HG03159 (cell line): Measurements from ENCODE around the gene DHCR7.
A peak's percentile ranks its signal among the peaks of the same experiment; 100 is the strongest.

Experiments
- ATAC-seq: cut with Tn5 transposase; IDR thresholded peaks from one replicate; pipeline ENCODE4 v1.9.1; 2021; ENCODE audit warnings: mild to moderate bottlenecking, moderate library complexity; ENCODE audit not compliant: unreplicated experiment

The DHCR7 gene

DNA sequence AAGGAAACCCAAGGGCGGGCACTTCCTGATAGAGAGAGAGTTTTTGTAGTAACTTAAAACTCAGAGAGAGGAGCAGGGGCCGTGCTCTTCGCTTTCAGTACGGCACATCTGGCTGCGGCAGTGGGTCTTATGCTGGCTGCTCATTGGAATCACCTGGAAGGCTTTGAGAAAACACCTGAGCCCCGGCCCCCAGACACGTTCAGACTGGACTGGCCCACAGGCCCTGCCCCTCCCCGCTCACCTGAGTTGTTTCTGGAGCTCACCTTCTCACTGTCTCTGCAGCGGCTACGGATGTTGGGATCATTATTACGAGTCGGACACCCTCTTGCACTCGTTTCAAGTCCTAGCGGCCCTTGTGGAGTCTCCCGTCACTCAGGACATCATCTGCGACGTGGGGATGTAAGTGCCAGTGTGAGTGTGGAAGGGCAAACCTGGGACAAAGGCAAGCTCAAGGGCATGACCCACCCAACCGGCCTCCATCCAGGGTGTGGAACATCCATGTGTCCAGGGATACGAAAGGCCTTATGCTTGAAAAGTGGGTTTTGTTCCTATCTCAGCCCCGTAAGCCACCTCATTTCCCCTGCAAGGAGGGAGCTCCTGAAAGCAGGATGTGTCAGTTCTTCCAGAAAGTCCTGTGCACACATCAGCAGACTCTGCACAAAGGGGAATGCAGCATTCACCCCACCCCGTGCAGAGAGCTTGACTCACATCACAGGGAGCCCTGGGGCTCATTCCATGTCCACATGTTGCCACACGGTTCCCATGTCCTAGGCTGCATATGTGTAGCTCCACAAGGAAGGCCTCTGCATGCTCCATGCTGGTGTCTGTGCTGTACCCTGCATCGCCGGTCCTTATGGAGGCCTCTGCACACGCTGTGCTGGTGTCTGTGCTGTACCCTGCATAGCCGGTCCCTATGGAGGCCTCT, 10.2 kb upstream of the DHCR7 start:
- no peak for ATAC-seq

DNA sequence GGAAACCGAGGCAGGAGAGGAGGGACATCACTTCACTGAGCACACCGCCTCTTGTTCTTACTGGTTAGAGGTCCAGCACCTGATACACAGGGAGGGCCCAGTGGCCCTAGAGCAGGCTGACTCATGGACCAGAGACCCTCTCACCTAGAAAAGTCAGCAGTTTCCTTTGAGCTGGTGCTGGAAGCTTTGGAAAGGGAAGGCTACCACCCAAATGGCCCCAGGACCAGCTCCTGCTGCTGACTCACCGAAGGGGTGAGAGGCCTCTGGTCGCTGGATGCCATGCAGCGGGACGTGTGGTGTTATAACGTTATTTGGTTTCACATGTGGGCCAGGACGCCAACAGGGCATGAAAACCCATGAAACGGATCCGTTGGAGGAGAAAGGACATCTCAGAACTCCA, 8.6 kb upstream of the DHCR7 start:
- no peak for ATAC-seq

- ATAC-seq, result no peak
Observed at GRCh38 chr11:71456294-71456693, 8.1 kb upstream of the DHCR7 start.

DNA sequence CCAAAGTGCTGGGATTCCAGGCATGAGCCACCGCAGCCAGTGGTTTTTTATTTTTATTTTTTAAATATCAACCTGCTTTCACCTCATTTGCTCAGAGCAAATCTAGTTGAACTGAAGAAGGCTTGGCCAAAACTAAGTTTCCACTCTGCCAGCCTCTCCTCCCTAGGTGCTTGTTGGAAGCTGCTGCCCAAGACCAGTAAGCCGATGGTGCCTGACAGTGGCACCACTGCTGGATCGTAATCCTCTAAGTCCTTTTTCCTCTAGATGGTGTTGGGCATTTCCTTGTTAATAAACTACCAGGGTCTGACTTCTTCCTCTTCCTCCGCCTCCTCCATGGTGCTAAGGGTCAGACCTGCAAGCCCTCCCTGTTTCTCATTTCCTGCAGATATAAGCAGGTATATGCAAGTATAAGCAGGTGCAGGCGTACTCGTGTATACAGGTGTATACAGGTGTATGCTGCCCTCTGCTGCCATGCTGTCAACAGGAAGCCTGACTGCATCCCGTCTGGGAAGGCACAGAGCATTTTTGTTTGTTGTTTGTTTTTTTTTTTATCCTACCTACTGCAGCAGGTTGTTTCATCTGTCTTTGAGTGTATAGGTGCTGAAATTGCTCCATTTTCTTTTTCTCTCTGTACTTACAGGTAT, 6.4 kb upstream of the DHCR7 start:
- ATAC-seq, result no peak

GRCh38 chr11:71453918-71454304, 5.7 kb upstream of the DHCR7 start:
- no peak for ATAC-seq

DNA sequence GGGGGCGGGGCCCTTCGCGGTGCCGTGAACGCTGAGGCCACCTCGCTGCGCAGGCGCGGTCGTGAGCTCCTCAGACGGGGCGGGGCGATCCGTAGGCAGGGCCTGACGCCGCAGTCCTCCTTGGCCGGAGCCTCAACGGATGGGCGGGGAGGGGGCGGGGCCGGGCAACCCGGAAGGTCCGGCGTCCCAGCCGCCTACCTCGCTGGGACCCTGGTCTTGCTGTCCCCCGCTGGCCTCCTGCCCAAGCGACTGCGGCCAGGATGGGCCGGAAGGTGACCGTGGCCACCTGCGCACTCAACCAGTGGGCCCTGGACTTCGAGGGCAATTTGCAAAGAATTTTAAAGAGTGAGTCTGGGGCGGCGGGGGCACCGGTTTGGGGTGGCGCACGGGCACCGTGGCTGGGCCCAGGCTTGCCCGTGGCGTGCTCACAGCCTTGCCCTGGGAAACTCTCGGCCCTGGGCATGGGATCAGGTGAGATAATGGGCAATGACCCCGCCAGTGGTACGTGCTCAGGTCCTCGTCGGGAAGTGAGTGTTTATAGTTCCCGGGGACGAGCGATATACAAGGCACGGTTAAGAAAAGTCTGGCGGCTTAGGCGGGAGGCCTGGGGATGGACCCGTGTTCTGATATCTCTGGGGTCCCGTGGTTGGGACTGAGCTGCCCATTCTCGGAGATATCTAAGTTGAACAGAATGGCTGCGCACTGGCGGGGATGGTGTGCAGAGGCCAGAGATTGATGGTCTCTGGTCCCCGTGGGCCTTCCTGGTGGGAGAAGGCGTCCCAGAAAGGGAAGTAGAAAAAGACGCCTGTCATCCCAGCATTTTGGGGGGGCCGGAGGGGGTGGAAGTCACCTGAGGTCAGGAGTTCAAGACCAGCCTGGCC, 5.1 kb upstream of the DHCR7 start, which contains the start of gene NADSYN1:
TSS of gene NADSYN1 (plus strand) at position 167 of the 881 bp plus-strand sequence. CDS start at position 261, 94 bp downstream.
- peak; percentile 57 for ATAC-seq

GRCh38 chr11:71452199-71453036, 4.2 kb upstream of the DHCR7 start:
- peak; percentile 1 for ATAC-seq

DNA sequence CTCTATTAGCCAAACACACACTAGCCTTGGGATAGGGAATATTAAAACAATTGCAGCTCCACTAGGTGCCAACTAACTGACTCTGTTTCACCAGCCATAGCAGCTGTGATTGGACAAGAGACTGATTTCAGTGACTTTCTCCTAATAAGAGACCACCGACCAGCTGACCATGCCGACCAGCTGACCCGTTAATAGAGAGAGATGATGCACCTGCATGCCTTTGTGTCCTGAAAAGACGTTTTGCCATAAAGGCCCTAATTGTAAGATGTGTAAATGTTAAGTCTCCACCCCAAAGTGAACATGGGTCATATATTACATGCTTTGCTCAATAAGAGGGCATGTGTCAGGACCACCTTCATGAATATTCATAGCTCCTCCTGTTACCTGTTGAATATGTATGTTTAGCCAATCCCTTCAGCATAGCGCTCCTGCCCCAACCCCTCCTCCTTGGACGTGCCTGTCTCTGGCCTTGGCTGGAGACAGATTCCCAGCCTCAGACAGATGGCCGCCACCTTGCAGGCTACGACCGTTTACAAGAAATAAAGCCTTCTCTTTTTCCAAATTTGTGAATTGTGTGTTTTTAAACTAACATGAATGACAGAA, 3.5 kb upstream of the DHCR7 start:
- ATAC-seq, result no peak

- no peak for ATAC-seq
Observed at GRCh38 chr11:71450939-71451338, 2.7 kb upstream of the DHCR7 start.

DNA sequence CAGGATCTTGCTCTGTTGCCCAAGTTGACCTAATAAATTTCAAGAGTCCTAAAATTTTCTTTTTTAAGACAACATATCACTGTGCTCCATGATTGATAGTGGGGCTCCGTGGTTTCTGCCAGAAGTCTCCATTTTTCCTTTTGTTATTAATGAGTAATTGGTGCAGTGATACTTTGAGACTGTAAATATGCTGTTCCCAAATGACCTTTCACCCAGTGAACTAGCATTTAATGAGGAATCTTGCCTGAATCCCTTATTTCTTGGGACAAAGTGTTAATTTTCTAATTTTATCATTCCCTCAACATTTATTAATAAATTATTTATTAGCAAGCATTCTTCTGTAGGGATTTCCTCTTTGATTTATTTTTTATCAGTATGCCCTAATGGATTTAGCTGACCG, 2.3 kb upstream of the DHCR7 start:
- no peak for ATAC-seq

DNA sequence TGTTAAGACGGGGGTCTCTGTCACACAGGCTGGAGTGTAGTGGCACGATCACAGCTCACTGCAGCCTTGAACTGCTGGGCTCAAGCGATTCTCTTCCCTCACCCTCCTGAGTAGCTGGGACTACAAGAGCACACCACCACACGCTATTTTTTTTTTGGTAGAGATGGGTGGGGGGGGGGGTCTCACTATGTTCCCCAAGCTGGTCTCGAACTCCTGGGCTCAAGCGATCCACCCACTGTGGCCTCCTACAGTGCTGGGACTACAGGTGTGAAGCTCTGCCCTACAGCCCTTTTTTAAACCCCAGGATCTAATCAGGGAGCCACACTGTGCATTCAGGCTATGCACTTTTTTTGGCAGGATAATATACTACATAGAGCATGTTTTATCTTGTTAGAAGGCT, 1.4 kb upstream of the DHCR7 start:
- ATAC-seq, result no peak

DNA sequence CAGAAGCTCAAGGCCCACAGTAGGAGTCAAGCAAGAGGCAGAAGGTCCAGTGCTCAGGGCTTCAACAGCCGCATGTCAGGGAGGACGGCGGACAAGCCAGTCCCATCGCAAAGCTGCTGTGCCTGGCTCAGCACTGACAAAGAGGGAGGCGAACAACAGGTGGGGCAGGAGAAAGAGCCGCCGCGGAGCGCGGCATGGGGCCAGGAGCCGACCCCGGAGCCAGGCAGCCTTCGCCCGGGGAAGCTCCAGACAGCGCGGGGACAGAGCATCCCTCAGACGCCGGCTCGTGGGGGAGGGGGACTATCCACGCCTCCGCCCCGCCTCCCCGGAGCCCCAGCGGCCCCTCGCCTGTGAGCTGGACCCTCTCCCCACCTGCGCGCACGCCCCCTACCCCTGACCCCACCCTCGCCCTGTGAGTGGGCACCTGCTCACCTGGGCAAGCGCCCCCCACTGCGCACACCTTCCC, 369 bp downstream of the DHCR7 start:
- ATAC-seq, result no peak

DNA sequence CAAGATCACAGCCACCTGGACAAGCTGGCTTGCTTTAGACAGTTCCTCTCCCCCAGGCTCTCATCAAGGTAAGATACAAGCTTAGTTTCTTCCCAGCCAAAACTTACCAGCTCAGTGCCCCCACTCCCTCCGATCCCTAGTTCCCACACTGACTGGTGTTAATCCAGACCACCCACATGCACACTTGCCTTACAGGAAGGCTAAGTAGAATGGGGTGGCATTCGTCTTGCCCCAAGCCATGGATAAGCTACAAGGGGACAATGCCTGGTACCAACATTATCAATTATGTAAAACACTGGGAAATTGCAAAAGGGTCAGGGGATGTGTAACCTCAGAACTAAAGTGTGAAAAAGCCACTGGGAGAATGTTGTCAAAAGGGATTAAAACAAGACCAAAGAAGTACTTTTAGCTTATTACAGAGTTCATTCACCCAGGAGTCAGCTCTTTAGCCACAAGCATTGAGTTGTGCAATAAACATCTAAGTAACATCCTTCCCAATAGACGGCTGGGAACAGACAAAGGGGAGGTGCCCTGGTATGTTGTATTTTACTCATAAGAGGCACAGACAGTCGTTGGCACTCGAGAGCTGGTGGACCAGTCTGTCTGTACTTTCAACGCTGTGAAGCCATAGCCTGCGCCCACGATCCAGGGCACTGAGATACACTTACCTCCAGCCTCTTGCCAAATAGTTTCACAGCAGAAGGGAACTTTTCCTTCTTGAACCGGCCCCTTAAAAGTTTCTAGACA, 1.1 kb downstream of the DHCR7 start:
- no peak for ATAC-seq

GRCh38 chr11:71446150-71446549, 2.0 kb downstream of the DHCR7 start:
- no peak for ATAC-seq

DNA sequence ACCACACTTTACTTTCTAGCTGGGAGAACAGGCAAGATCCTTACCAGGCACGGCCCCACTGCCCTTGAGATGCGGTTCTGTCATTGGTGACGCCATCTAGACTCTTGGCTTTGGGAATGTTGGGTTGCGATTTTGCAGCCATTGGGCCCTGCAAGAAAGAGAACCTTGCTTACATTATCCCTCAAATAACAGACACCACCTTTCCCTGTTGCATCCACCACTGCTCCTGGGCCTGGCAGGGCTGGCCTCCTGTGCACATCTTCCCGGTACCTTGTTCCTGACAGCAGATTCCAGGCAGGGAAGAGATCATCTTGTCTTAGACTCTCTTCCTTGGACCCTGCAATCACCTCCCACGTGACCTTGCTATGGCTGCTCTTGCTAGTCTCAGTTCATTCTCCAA, 3.4 kb downstream of the DHCR7 start:
- no peak for ATAC-seq

- no peak for ATAC-seq
Observed at GRCh38 chr11:71443736-71444445, 4.3 kb downstream of the DHCR7 start.

GRCh38 chr11:71442880-71443279, 5.3 kb downstream of the DHCR7 start:
- ATAC-seq, result no peak

GRCh38 chr11:71442123-71442522, 6.1 kb downstream of the DHCR7 start:
- no peak for ATAC-seq
